ENCODE data around the gene CANX. TPM values are rescaled to one million over a fixed set of nuclear protein-coding genes. Genes with fewer than 3 reads are reported as not detected.
A peak's percentile ranks its signal among the peaks of the same experiment; 100 is the strongest.

The CANX gene
- total and polyA plus RNA-seq, 2 of the 13 experiments (the other 11 are each of a cell fraction or from before 2014, with no cell fraction given), result 477 to 680 TPM

DNA sequence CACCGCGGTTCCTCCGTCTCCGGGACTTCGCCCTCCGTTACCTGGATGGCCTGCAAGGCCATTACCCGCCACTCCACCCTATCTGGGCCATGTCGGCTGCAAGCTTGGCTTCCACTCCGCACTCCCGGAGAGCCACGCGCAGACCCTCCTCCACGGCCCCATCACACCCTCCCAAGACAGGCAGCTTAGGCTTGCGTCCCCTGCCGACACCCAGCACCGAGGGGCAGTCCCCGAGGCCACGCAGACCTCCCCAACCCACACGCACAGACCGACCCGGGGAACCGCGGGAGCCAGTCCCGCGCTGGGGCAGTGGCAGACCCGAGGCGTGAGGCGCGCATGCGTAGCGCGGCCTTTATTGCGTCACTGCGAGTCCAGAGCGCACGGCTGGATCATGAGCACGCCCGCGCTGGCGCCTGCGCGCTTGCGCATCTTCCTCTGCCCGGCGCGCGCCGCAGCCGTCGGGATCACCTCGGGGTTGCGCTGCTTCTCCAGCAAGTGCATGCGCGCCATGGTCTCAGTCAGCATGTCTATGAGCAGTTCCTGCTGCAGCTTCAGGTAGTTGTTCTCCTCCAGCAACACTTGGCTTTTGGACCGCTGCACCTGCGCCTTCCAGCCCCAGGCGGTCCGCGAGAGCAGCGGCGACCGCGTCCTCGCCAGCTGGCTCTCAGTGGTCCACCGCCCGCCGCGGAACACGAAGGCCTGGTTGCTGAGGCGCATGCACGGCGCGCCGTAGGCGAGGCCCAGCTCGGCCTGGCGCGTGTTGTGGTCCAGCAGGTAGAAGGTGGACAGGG, 20.3 kb upstream of the CANX start (continued):
- TF ChIP-seq, protein P1, sequence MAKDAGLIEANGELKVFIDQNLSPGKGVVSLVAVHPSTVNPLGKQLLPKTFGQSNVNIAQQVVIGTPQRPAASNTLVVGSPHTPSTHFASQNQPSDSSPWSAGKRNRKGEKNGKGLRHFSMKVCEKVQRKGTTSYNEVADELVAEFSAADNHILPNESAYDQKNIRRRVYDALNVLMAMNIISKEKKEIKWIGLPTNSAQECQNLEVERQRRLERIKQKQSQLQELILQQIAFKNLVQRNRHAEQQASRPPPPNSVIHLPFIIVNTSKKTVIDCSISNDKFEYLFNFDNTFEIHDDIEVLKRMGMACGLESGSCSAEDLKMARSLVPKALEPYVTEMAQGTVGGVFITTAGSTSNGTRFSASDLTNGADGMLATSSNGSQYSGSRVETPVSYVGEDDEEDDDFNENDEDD (CRISPR knock-in tag; IDR thresholded peaks at IDR 0.05; ENCODE audit: borderline replicate concordance), result peak; percentile 81; the same call in 1 of the 2 replicates
- TF ChIP-seq IKZF1 (IDR thresholded peaks at IDR 0.05) (no peak), ARID2 (CRISPR knock-in tag; IDR thresholded peaks at IDR 0.05; ENCODE audit: borderline replicate concordance) (no peak), MXI1 (IDR thresholded peaks at IDR 0.05; ENCODE audit: borderline replicate concordance, low read depth, low read length) (peak; percentile 83; the same call in 1 of the 3 replicates), ZNF274 (CRISPR knock-in tag; IDR thresholded peaks at IDR 0.05) (peak; percentile 68), ZNF124 (CRISPR knock-in tag; IDR thresholded peaks at IDR 0.05) (peak; percentile 69), ZBTB3 (CRISPR knock-in tag; IDR thresholded peaks at IDR 0.05; ENCODE audit: borderline replicate concordance, low read depth) (peak; percentile 92), ZNF317 (CRISPR knock-in tag; IDR thresholded peaks at IDR 0.05) (no peak), MIXL1 (CRISPR knock-in tag; IDR thresholded peaks at IDR 0.05) (0 out of 2 replicates have a peak, but pooled peaks have one; percentile 16), SRSF1 (optimal IDR thresholded peaks at IDR 0.05; ENCODE audit: low read depth, low read length) (peak; percentile 83)
- TF ChIP-seq, protein P2, sequence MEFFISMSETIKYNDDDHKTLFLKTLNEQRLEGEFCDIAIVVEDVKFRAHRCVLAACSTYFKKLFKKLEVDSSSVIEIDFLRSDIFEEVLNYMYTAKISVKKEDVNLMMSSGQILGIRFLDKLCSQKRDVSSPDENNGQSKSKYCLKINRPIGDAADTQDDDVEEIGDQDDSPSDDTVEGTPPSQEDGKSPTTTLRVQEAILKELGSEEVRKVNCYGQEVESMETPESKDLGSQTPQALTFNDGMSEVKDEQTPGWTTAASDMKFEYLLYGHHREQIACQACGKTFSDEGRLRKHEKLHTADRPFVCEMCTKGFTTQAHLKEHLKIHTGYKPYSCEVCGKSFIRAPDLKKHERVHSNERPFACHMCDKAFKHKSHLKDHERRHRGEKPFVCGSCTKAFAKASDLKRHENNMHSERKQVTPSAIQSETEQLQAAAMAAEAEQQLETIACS (CRISPR knock-in tag; IDR thresholded peaks at IDR 0.05), result peak; percentile 89
- TF ChIP-seq, protein P3, sequence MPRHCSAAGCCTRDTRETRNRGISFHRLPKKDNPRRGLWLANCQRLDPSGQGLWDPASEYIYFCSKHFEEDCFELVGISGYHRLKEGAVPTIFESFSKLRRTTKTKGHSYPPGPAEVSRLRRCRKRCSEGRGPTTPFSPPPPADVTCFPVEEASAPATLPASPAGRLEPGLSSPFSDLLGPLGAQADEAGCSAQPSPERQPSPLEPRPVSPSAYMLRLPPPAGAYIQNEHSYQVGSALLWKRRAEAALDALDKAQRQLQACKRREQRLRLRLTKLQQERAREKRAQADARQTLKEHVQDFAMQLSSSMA (CRISPR knock-in tag; IDR thresholded peaks at IDR 0.05), result no peak; the same call in 1 of the 2 replicates
- TF ChIP-seq, protein P4, sequence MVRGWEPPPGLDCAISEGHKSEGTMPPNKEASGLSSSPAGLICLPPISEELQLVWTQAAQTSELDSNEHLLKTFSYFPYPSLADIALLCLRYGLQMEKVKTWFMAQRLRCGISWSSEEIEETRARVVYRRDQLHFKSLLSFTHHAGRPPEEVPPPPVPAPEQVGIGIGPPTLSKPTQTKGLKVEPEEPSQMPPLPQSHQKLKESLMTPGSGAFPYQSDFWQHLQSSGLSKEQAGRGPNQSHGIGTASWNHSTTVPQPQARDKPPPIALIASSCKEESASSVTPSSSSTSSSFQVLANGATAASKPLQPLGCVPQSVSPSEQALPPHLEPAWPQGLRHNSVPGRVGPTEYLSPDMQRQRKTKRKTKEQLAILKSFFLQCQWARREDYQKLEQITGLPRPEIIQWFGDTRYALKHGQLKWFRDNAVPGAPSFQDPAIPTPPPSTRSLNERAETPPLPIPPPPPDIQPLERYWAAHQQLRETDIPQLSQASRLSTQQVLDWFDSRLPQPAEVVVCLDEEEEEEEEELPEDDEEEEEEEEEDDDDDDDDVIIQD (CRISPR knock-in tag; IDR thresholded peaks at IDR 0.05; ENCODE audit: low read depth), result peak; percentile 56; the same call in 1 of the 2 replicates
- TF ChIP-seq, protein P5, sequence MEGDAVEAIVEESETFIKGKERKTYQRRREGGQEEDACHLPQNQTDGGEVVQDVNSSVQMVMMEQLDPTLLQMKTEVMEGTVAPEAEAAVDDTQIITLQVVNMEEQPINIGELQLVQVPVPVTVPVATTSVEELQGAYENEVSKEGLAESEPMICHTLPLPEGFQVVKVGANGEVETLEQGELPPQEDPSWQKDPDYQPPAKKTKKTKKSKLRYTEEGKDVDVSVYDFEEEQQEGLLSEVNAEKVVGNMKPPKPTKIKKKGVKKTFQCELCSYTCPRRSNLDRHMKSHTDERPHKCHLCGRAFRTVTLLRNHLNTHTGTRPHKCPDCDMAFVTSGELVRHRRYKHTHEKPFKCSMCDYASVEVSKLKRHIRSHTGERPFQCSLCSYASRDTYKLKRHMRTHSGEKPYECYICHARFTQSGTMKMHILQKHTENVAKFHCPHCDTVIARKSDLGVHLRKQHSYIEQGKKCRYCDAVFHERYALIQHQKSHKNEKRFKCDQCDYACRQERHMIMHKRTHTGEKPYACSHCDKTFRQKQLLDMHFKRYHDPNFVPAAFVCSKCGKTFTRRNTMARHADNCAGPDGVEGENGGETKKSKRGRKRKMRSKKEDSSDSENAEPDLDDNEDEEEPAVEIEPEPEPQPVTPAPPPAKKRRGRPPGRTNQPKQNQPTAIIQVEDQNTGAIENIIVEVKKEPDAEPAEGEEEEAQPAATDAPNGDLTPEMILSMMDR (CRISPR knock-in tag; IDR thresholded peaks at IDR 0.05), result peak; percentile 68
- TF ChIP-seq, protein P6, sequence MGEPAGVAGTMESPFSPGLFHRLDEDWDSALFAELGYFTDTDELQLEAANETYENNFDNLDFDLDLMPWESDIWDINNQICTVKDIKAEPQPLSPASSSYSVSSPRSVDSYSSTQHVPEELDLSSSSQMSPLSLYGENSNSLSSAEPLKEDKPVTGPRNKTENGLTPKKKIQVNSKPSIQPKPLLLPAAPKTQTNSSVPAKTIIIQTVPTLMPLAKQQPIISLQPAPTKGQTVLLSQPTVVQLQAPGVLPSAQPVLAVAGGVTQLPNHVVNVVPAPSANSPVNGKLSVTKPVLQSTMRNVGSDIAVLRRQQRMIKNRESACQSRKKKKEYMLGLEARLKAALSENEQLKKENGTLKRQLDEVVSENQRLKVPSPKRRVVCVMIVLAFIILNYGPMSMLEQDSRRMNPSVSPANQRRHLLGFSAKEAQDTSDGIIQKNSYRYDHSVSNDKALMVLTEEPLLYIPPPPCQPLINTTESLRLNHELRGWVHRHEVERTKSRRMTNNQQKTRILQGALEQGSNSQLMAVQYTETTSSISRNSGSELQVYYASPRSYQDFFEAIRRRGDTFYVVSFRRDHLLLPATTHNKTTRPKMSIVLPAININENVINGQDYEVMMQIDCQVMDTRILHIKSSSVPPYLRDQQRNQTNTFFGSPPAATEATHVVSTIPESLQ (CRISPR knock-in tag; conservative IDR thresholded peaks at IDR 0.05), result 0 out of 2 replicates have a peak, but pooled peaks have one; percentile 58
- TF ChIP-seq, protein P7, sequence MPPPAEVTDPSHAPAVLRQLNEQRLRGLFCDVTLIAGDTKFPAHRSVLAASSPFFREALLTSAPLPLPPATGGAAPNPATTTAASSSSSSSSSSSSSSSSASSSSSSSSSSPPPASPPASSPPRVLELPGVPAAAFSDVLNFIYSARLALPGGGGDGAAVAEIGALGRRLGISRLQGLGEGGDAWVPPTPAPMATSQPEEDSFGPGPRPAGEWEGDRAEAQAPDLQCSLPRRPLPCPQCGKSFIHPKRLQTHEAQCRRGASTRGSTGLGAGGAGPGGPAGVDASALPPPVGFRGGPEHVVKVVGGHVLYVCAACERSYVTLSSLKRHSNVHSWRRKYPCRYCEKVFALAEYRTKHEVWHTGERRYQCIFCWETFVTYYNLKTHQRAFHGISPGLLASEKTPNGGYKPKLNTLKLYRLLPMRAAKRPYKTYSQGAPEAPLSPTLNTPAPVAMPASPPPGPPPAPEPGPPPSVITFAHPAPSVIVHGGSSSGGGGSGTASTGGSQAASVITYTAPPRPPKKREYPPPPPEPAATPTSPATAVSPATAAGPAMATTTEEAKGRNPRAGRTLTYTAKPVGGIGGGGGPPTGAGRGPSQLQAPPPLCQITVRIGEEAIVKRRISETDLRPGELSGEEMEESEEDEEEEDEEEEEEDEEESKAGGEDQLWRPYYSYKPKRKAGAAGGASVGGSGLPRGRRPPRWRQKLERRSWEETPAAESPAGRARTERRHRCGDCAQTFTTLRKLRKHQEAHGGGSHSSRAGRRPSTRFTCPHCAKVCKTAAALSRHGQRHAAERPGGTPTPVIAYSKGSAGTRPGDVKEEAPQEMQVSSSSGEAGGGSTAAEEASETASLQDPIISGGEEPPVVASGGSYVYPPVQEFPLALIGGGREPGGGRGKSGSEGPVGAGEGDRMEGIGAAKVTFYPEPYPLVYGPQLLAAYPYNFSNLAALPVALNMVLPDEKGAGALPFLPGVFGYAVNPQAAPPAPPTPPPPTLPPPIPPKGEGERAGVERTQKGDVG (CRISPR knock-in tag; IDR thresholded peaks at IDR 0.05; ENCODE audit: borderline replicate concordance), result peak; percentile 17

Data from HepG2 (cell line).